ENCODE measurements around the gene PDE11A.

The PDE11A gene

DNA sequence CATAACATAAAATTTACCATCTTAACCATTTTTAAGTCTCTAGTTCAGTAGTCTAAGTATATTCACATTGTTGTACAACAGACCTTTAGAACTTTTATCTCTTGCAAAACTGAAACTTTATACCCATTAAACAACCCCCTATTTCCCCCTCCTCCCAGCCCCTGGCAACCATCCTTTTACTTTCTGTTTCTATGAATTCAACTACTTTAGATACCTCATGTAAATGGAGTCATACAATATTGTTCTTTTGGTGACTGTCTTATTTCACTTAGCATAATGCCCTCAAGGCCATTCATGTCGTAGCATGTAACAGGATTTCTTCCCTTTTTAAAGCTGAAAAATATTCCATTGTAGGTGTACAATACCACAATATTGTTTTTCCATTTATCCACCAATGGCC is 129.8 kb downstream of the PDE11A start:
- no peak overlapping the region for H3K27ac ChIP-seq
- TF ChIP-seq ZFX (IDR thresholded peaks at IDR 0.05), result no peak
- TF ChIP-seq, protein P1, sequence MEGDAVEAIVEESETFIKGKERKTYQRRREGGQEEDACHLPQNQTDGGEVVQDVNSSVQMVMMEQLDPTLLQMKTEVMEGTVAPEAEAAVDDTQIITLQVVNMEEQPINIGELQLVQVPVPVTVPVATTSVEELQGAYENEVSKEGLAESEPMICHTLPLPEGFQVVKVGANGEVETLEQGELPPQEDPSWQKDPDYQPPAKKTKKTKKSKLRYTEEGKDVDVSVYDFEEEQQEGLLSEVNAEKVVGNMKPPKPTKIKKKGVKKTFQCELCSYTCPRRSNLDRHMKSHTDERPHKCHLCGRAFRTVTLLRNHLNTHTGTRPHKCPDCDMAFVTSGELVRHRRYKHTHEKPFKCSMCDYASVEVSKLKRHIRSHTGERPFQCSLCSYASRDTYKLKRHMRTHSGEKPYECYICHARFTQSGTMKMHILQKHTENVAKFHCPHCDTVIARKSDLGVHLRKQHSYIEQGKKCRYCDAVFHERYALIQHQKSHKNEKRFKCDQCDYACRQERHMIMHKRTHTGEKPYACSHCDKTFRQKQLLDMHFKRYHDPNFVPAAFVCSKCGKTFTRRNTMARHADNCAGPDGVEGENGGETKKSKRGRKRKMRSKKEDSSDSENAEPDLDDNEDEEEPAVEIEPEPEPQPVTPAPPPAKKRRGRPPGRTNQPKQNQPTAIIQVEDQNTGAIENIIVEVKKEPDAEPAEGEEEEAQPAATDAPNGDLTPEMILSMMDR (conservative IDR thresholded peaks at IDR 0.05), result no peak

DNA sequence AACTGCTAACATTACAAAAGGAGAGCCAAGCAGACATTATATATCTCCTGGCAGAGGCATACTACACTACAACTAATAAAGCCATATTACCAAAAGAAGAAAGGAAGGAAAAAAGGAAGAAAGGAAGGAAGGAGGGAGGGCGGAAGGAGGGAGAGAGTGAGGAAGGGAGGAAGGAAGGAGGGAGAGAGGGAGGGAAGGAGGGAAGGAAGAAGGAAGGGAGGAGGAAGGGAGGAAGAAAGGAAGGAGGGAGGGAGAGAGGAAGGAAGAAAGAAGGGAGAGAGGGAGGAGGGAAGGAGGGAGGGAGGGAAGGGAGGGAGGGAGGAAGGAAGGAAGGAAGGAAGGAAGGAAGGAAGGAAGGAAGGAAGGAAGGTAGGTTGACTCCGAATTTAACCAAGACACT is 133.4 kb downstream of the PDE11A start:
- TF ChIP-seq, protein P1 (conservative IDR thresholded peaks at IDR 0.05), result no peak
- no peak for TF ChIP-seq ZFX (IDR thresholded peaks at IDR 0.05)
- no peak overlapping the region for H3K27ac ChIP-seq

DNA sequence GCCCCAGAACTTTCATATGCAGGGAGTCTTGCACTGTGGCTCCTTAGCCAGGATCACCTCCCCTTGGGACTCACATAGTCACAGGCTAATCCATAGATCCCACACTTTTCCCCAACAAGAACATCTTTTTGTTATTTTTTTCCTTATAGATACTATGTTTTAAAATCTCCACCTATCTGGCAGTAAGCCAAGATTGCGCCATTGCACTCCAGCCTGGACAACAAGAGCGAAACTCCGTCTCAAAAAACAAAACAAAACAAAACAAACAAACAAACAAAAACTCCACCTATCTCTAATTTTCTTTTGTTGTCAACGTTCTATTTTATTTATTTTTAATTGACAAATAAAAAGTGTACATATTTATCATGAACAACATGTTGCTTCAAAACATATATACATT is 141.7 kb downstream of the PDE11A start:
- TF ChIP-seq ZFX (IDR thresholded peaks at IDR 0.05), result no peak
- TF ChIP-seq, protein P1 (conservative IDR thresholded peaks at IDR 0.05), result no peak
- no peak overlapping the region; the same call in 1 of the 2 replicates for H3K27ac ChIP-seq

DNA sequence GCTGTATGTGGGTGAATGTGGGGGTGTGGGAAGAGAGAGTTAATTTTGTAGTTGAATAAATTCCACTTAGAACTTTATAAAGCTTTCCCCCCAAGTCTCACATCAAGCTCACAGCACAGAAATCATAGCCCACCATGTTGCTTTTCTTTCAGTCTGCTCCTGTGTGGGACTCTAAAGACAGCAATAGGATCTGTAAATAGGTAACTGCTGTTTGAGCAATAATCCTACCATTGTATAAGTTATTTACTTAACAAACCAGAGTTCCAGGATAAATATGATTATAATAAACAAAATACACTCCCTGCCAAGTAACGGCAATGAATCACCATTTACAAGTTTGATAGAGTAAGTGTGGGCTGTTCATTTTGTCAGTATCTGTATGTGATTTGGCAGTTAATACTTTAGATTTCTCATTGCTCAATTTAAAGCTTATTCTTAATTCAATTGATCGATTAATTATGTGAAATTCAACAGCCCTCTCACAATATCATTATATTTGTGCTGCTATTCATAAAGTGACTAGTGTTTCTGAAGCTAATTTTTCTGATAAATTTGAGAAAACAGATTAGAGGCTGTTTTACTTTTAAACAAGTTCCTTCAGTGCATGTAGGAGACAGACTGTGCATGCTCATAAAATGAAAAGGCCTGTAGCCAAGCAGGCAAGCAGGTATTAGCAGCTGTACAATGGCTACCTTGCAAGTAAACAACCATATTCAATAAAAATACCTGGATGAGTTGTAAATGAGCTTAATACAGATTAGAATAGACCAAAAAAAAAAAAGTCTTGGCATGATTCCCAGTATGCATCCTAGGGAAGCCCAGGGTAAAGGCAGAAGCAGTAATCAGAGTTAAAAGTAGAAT is 142.7 kb downstream of the PDE11A start:
- TF ChIP-seq ZFX (IDR thresholded peaks at IDR 0.05), result no peak
- TF ChIP-seq, protein P1 (conservative IDR thresholded peaks at IDR 0.05), result no peak
- H3K27ac ChIP-seq, result no peak overlapping the region

DNA sequence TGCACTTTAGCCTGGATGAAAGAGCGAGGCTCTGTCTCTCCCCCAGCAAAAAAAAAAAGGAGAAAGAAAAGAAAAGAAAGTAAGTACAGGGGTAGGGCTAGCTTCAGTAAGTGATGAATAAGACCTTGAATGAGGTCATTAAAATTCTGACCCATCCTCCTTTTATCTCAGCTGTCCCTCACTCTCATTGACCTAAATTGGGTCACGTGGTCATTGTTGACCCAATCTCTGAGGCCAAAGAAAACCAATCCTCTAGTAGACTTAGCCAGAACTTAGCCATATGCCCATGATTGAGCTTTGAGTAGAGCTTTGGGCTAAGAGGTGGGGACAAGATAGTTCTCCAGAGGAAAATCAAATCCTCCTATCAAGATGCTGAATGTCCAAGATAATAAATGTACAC is 149.3 kb downstream of the PDE11A start:
- TF ChIP-seq, protein P1 (conservative IDR thresholded peaks at IDR 0.05), result no peak
- no peak for TF ChIP-seq ZFX (IDR thresholded peaks at IDR 0.05)
- H3K27ac ChIP-seq, result no peak overlapping the region

DNA sequence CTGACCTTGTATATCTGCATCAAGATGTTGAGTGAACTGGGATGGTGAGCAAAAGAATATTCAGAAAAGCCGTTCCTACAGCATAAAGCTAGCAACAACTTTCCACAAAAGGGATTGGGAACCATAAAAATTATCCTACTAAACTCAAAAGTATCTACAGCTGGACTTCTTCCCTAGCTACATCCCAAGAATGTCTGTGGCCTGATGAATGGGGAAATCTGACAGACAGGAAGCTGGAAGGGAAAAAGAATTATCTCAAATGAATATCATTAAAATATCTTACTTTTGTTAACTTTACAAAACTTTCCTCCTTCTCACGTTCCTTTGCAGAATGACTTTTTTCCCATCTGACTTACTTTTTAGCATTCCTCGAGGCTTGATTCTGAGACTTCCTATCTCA is 150.9 kb downstream of the PDE11A start:
- H3K27ac ChIP-seq, result no peak overlapping the region
- no peak for TF ChIP-seq ZFX (IDR thresholded peaks at IDR 0.05)
- TF ChIP-seq, protein P1 (conservative IDR thresholded peaks at IDR 0.05), result no peak

DNA sequence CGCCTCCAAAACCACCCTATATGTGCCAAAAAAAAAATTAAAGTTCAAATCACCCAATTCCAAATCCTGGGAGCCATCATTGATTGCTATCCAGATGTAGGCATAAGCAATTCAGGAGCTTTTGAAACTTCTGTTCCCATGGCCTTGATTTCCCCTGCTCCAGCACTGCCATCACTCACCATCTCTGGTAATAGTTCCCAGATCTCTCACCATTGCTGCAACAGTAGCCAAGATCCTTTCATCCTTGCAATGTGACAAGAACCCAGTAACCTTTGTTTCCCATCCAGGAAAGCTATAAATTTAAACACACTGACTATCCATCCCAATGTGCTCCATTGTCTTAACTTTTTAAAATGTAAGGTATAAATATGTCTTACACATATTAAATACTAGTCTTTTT is 155.4 kb downstream of the PDE11A start:
- H3K27ac ChIP-seq, result no peak overlapping the region
- TF ChIP-seq ZFX (IDR thresholded peaks at IDR 0.05), result no peak
- TF ChIP-seq, protein P1 (conservative IDR thresholded peaks at IDR 0.05), result no peak

All from C4-2B (cell line).